HepG2 (cell line): ENCODE results near the gene FAM222B. TPM values are rescaled to one million over a fixed set of nuclear protein-coding genes. Genes with fewer than 3 reads are reported as not detected.

Experiments
- ASH2L ChIP-seq: fragments of 300-600, 200-600 bp; sonication (generic); IDR thresholded peaks from 2 replicates; pipeline ENCODE4 v1.7.0; 2017; ENCODE audit warnings: low read depth, mild to moderate bottlenecking, moderate library complexity, mixed read lengths, low read length; ENCODE audit not compliant: insufficient read length
- CEBPG ChIP-seq: IDR thresholded peaks from 2 replicates; pipeline ENCODE4 v1.6.1; 2016
- FOXP1 ChIP-seq, 2 experiments: fragments of 450-650 bp in 1 of 2; IDR thresholded peaks; 2 replicates each; pipeline ENCODE4 v1.6.1; 2017 to 2018; ENCODE audit warnings: antibody characterized with exemption in 1 of 2
- GABPB1 ChIP-seq: IDR thresholded peaks from 2 replicates; pipeline ENCODE4 v1.6.1; 2016; ENCODE audit warnings: mild to moderate bottlenecking, missing genetic modification reagents, moderate library complexity, missing compliant biosample characterization
- HNRNPLL ChIP-seq: fragments of 200-400 bp; formaldehyde crosslinking; IDR thresholded peaks from 2 replicates; pipeline ENCODE4 v1.6.1; 2017; ENCODE audit warnings: mild to moderate bottlenecking, low read depth, low read length; ENCODE audit not compliant: poor library complexity, severe bottlenecking
- IKZF4 ChIP-seq: sonication (generic); formaldehyde crosslinking; IDR thresholded peaks from 2 replicates; pipeline ENCODE4 v1.5.1; 2020; ENCODE audit warnings: borderline replicate concordance, mild to moderate bottlenecking, low read depth, missing genetic modification reagents; ENCODE audit errors: not compliant biosample characterization
- ISL2 ChIP-seq: sonication (generic); formaldehyde crosslinking; IDR thresholded peaks from 2 replicates; pipeline ENCODE4 v1.5.0; 2020; ENCODE audit warnings: missing genetic modification reagents
- MBNL3 ChIP-seq: fragments of 250-450 bp; sonication (Bioruptor Pico); conservative IDR thresholded peaks from 2 replicates; pipeline ENCODE4 v1.8.0; 2022; ENCODE audit warnings: mild to moderate bottlenecking, inconsistent platforms
- NFATC3 ChIP-seq: sonication (generic); formaldehyde crosslinking; IDR thresholded peaks from 2 replicates; pipeline ENCODE4 v1.5.1; 2020; ENCODE audit warnings: mild to moderate bottlenecking, missing genetic modification reagents
- PHF5A ChIP-seq: IDR thresholded peaks from one replicate; pipeline ENCODE4 v1.6.1; 2018; ENCODE audit warnings: low read depth, missing genetic modification reagents; ENCODE audit not compliant: unreplicated experiment
- RARG ChIP-seq: sonication (generic); formaldehyde crosslinking; IDR thresholded peaks from 2 replicates; pipeline ENCODE4 v1.4.0; 2020; ENCODE audit warnings: low read depth, mild to moderate bottlenecking, missing genetic modification reagents
- SRY ChIP-seq: sonication (generic); formaldehyde crosslinking; IDR thresholded peaks from 2 replicates; pipeline ENCODE4 v1.8.0; 2022; ENCODE audit warnings: mild to moderate bottlenecking, missing genetic modification reagents
- TMF1 ChIP-seq: sonication (generic); formaldehyde crosslinking; IDR thresholded peaks from 2 replicates; pipeline ENCODE4 v1.8.1; 2022; ENCODE audit warnings: low read depth, missing genetic modification reagents
- ZNF101 ChIP-seq: sonication (generic); formaldehyde crosslinking; IDR thresholded peaks from 2 replicates; pipeline ENCODE4 v1.4.0; 2020; ENCODE audit warnings: mild to moderate bottlenecking, low read depth, missing genetic modification reagents, borderline replicate concordance
- ZNF260 ChIP-seq: sonication (generic); formaldehyde crosslinking; IDR thresholded peaks from 2 replicates; pipeline ENCODE4 v1.4.0; 2020; ENCODE audit warnings: missing genetic modification reagents, low read depth, mild to moderate bottlenecking, borderline replicate concordance
- ZNF331 ChIP-seq: sonication (generic); formaldehyde crosslinking; IDR thresholded peaks from 2 replicates; pipeline ENCODE4 v1.4.0; 2020; ENCODE audit warnings: missing genetic modification reagents
- ZNF616 ChIP-seq: sonication (generic); formaldehyde crosslinking; IDR thresholded peaks from 2 replicates; pipeline ENCODE4 v1.5.0; 2020; ENCODE audit warnings: low read depth, mild to moderate bottlenecking, missing genetic modification reagents
- ZNF720 ChIP-seq: sonication (generic); formaldehyde crosslinking; IDR thresholded peaks from 2 replicates; pipeline ENCODE4 v1.4.0; 2020; ENCODE audit warnings: missing genetic modification reagents
- ZNF724P ChIP-seq: sonication (generic); formaldehyde crosslinking; IDR thresholded peaks from 2 replicates; pipeline ENCODE4 v1.8.0; 2022; ENCODE audit warnings: missing genetic modification reagents, borderline replicate concordance
- ZNF816 ChIP-seq: sonication (generic); formaldehyde crosslinking; IDR thresholded peaks from 2 replicates; pipeline ENCODE4 v1.8.0; 2022; ENCODE audit warnings: missing genetic modification reagents, mild to moderate bottlenecking, borderline replicate concordance
- polyA plus RNA-seq, 8 experiments: library from polyadenylated mRNA; depleted of rRNA in 3 of 8; stranded (reverse) in 7 of 8; unstranded in 1 of 8; fragments of >200 nt; fragmentation: Illumina TruSeq in 4 of 8; extraction: Trizol in 4 of 8; gene quantifications; 2 replicates each; pipeline versions ENCODE4 v1.2.1 to v1.2.3, GENCODE V29; 2011 to 2016; ENCODE audit warnings: low read depth in 4 of 8, missing spikeins in 1 of 8, mixed read lengths in 1 of 8; ENCODE audit not compliant: insufficient read depth in 1 of 8
- total RNA-seq, 5 experiments: library from RNA; depleted of rRNA; stranded (reverse); fragments of >200 nt; fragmentation: Illumina TruSeq; extraction: Trizol; gene quantifications; 2 replicates each; pipeline ENCODE4 v1.2.3, GENCODE V29; 2016; ENCODE audit warnings: low read depth in 1 of 5
- TF ChIP-seq, protein P1 (sequence below): IDR thresholded peaks from 2 replicates; pipeline ENCODE4 v1.6.1; 2016; ENCODE audit warnings: mild to moderate bottlenecking
- TF ChIP-seq, protein P2 (sequence below): sonication (generic); formaldehyde crosslinking; IDR thresholded peaks from 2 replicates; pipeline ENCODE4 v1.5.0; 2020; ENCODE audit warnings: mild to moderate bottlenecking, missing genetic modification reagents
- TF ChIP-seq, protein P3 (sequence below): sonication (generic); formaldehyde crosslinking; IDR thresholded peaks from 2 replicates; pipeline ENCODE4 v1.8.1; 2023; ENCODE audit warnings: mild to moderate bottlenecking, missing genetic modification reagents, borderline replicate concordance
- TF ChIP-seq, protein P4 (sequence below): IDR thresholded peaks from 2 replicates; pipeline ENCODE4 v1.6.1; 2018; ENCODE audit warnings: missing genetic modification reagents, mild to moderate bottlenecking, missing compliant biosample characterization

Gene FAM222B
- total and polyA plus RNA-seq, 2 of the 13 experiments (the other 11 are each of a cell fraction or from before 2014, with no cell fraction given), result 3.5 to 7.3 TPM

DNA sequence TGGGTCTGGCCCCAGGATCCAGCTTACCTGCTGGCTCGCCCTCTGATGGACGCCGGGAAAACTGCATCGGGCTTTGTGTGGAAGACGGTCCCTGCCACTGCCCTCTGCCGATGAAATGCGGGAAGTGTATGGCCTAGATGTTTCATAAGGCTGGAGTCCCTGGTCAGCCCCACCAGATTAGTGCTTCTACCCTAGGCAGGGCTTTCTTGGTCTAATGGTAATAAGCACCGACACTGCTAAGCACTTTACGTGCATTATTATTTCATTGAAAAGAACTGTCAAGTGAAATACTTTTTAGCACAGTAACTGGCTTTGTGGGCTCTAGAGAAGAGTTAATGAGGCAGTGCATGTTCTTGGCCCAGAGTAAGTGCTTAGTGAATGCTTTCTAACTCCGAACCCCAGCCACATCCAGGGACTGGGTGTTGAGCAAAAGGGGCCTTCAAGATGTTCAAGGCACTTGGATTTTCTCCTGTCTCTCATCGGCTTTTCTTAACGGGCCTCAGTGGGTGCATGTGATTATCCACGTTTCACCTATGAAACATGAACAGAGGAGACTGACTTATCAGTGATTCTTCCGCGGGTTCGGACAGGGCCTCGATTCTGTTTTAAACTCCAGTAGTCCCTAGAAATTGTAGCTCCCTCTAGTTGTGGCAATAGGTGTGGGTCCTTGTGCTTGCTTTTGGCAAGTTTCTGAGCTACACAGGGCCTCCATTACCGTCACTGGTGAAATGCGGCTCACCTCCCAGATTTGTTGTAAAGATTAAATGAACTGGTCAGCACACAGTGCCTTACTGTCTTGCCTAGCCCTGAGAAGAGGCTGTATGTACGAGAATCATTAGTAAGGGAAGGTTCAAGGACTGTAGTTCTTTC lies 92.2 kb downstream of the FAM222B start (continued):
- no peak for TF ChIP-seq ZNF616 (CRISPR knock-in tag)
- no peak for TF ChIP-seq ASH2L
- no peak for TF ChIP-seq RARG (CRISPR knock-in tag)
- no peak for TF ChIP-seq ZNF720 (CRISPR knock-in tag)
- TF ChIP-seq NFATC3 (CRISPR knock-in tag), result no peak
- no peak for TF ChIP-seq ZNF101 (CRISPR knock-in tag)
- TF ChIP-seq, protein P1, sequence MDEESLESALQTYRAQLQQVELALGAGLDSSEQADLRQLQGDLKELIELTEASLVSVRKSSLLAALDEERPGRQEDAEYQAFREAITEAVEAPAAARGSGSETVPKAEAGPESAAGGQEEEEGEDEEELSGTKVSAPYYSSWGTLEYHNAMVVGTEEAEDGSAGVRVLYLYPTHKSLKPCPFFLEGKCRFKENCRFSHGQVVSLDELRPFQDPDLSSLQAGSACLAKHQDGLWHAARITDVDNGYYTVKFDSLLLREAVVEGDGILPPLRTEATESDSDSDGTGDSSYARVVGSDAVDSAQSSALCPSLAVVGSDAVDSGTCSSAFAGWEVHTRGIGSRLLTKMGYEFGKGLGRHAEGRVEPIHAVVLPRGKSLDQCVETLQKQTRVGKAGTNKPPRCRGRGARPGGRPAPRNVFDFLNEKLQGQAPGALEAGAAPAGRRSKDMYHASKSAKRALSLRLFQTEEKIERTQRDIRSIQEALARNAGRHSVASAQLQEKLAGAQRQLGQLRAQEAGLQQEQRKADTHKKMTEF (CRISPR knock-in tag), result peak; percentile 42; the same call in 1 of the 2 replicates
- TF ChIP-seq ZNF816, result no peak
- TF ChIP-seq, protein P2, sequence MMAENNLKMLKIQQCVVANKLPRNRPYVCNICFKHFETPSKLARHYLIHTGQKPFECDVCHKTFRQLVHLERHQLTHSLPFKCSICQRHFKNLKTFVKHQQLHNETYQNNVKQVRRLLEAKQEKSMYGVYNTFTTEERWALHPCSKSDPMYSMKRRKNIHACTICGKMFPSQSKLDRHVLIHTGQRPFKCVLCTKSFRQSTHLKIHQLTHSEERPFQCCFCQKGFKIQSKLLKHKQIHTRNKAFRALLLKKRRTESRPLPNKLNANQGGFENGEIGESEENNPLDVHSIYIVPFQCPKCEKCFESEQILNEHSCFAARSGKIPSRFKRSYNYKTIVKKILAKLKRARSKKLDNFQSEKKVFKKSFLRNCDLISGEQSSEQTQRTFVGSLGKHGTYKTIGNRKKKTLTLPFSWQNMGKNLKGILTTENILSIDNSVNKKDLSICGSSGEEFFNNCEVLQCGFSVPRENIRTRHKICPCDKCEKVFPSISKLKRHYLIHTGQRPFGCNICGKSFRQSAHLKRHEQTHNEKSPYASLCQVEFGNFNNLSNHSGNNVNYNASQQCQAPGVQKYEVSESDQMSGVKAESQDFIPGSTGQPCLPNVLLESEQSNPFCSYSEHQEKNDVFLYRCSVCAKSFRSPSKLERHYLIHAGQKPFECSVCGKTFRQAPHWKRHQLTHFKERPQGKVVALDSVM, result no peak
- TF ChIP-seq FOXP1 (IDR thresholded peaks at IDR 0.05), result no peak
- no peak for TF ChIP-seq FOXP1 (CRISPR knock-in tag; IDR thresholded peaks at IDR 0.05)
- no peak for TF ChIP-seq ZNF260 (CRISPR knock-in tag)
- TF ChIP-seq SRY (CRISPR knock-in tag), result no peak
- TF ChIP-seq MBNL3 (CRISPR knock-in tag), result no peak
- peak; percentile 47; the same call in 1 of the 2 replicates for TF ChIP-seq CEBPG (CRISPR knock-in tag)
- TF ChIP-seq, protein P3, sequence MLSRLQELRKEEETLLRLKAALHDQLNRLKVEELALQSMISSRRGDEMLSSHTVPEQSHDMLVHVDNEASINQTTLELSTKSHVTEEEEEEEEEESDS (CRISPR knock-in tag), result no peak
- no peak for TF ChIP-seq IKZF4 (CRISPR knock-in tag)
- peak; percentile 62 for TF ChIP-seq GABPB1 (CRISPR knock-in tag)
- TF ChIP-seq PHF5A (CRISPR knock-in tag), result peak; percentile 45
- no peak for TF ChIP-seq HNRNPLL
- TF ChIP-seq TMF1 (CRISPR knock-in tag), result peak; percentile 37; the same call in 1 of the 2 replicates
- no peak for TF ChIP-seq ISL2 (CRISPR knock-in tag)
- TF ChIP-seq ZNF331 (CRISPR knock-in tag), result peak; percentile 69; the same call in 1 of the 2 replicates
- TF ChIP-seq, protein P4, sequence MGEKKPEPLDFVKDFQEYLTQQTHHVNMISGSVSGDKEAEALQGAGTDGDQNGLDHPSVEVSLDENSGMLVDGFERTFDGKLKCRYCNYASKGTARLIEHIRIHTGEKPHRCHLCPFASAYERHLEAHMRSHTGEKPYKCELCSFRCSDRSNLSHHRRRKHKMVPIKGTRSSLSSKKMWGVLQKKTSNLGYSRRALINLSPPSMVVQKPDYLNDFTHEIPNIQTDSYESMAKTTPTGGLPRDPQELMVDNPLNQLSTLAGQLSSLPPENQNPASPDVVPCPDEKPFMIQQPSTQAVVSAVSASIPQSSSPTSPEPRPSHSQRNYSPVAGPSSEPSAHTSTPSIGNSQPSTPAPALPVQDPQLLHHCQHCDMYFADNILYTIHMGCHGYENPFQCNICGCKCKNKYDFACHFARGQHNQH (CRISPR knock-in tag), result peak; percentile 70; the same call in 1 of the 2 replicates
- TF ChIP-seq ZNF724P (CRISPR knock-in tag), result no peak
